Upper lobe of right lung (tissue), 1 donor: ENCODE results near the gene TTLL11. TPM values are rescaled to one million over a fixed set of nuclear protein-coding genes. Genes with fewer than 3 reads are reported as not detected.
A peak's percentile ranks its signal among the peaks of the same experiment; 100 is the strongest.

Experiments used
- ATAC-seq: fragments of 200-7000 bp; cut with Tn5 transposase; one replicate; pipeline ENCODE4 v1.9.1; 2020; ENCODE audit warnings: mild to moderate bottlenecking, moderate library complexity
- DNase-seq: peaks from one replicate; pipeline ENCODE4 v3.0.0-alpha.2; 2020
- H3K27ac ChIP-seq: fragments of 200-600 bp; one replicate; pipeline ENCODE4 v1.8.0; 2022
- H3K27me3 ChIP-seq: fragments of 200-600 bp; one replicate; pipeline ENCODE4 v1.8.0; 2022; ENCODE audit warnings: mild to moderate bottlenecking
- H3K36me3 ChIP-seq: fragments of 200-600 bp; one replicate; pipeline ENCODE4 v1.8.0; 2022
- H3K4me1 ChIP-seq: fragments of 200-600 bp; one replicate; pipeline ENCODE4 v1.8.0; 2022
- H3K4me3 ChIP-seq: fragments of 200-600 bp; one replicate; pipeline ENCODE4 v1.8.0; 2022; ENCODE audit warnings: mild to moderate bottlenecking
- H3K9me3 ChIP-seq: fragments of 200-600 bp; one replicate; pipeline ENCODE4 v1.8.0; 2022
- intact Hi-C: fragments of 100-400 bp; cut with DNase I; formaldehyde crosslinking; loops from one replicate; pipeline ENCODE4 v1.11.0; 2022
- long read RNA-seq: library from polyadenylated mRNA; unstranded; transcript quantifications from one replicate; pipeline ENCODE4 v2.0.0, GENCODE V29; 2021
- total RNA-seq: library from RNA; stranded (reverse); fragmentation: NEBNext Ultra II Directional; extraction: Animal tissue kit (Norgen Biotek cat#: 25700); gene quantifications from one replicate; pipeline ENCODE4 v1.2.1, GENCODE V29; 2021
- TF ChIP-seq, protein P1 (sequence below): fragments of 200-600 bp; IDR thresholded peaks from one replicate; pipeline ENCODE4 v1.8.0; 2022; ENCODE audit warnings: antibody characterized with exemption
- donor health status: DM: no; HTN: yes; CAD: no; lungs with severe emphysema.

Gene TTLL11, protein sequence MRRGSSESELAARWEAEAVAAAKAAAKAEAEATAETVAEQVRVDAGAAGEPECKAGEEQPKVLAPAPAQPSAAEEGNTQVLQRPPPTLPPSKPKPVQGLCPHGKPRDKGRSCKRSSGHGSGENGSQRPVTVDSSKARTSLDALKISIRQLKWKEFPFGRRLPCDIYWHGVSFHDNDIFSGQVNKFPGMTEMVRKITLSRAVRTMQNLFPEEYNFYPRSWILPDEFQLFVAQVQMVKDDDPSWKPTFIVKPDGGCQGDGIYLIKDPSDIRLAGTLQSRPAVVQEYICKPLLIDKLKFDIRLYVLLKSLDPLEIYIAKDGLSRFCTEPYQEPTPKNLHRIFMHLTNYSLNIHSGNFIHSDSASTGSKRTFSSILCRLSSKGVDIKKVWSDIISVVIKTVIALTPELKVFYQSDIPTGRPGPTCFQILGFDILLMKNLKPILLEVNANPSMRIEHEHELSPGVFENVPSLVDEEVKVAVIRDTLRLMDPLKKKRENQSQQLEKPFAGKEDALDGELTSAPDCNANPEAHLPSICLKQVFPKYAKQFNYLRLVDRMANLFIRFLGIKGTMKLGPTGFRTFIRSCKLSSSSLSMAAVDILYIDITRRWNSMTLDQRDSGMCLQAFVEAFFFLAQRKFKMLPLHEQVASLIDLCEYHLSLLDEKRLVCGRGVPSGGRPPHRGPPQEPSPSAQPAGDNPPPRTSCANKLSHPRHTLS
- total RNA-seq = 10.7 TPM
- long read RNA-seq, partial matches to known transcripts = 1 of 6 reads
- long read RNA-seq, other reads (novel, unspliced or antisense) = 1 of 6 reads

DNA sequence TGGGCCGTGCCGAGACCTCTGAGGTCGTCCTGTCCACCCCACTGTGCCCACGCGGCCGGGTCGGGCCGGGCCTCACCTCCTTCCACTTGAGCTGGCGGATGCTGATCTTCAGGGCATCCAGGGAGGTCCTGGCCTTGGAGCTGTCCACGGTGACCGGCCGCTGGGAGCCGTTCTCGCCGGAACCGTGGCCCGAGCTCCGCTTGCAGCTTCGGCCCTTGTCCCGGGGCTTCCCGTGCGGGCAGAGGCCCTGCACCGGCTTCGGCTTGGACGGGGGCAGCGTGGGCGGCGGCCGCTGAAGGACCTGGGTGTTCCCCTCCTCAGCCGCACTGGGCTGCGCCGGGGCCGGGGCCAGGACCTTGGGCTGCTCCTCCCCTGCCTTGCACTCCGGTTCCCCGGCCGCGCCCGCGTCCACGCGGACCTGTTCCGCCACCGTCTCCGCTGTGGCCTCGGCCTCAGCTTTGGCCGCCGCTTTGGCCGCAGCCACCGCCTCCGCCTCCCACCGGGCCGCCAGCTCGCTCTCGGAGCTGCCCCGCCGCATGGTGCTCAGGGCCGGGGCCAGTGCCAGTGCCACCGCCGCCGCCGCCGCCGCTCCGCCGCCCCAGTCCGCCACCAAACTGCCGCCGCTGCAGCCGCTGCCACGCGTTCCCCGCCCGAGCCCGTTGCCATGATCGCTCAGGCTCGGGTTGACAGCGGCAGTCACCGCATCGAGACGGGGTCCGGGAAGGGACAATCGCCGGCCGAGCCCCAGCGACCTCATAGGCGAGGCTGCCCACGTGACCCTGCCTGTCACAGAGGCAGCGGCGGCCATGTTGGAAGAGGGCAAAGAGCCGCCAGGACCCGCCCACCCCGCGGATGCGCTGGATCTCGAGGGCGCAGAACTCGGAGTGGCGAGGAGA lies at the start of gene TTLL11:
TSS of gene TTLL11 (minus strand) at position 698 of the 896 bp plus-strand sequence. CDS start at position 538, 160 bp downstream.
- Histone ChIP-seq H3K36me3 (peaks cover 5% of the 10 kb centered on the region), H3K27ac (peak within 1 kb of the TSS; percentile 73), H3K4me3 (peak within 1 kb of the TSS; percentile 92), H3K4me1 (peaks cover 26% of the 10 kb centered on the region), H3K27me3 (no peaks in the 10 kb centered on the region), H3K9me3 (no peaks in the 10 kb centered on the region)
- TF ChIP-seq, protein P1, sequence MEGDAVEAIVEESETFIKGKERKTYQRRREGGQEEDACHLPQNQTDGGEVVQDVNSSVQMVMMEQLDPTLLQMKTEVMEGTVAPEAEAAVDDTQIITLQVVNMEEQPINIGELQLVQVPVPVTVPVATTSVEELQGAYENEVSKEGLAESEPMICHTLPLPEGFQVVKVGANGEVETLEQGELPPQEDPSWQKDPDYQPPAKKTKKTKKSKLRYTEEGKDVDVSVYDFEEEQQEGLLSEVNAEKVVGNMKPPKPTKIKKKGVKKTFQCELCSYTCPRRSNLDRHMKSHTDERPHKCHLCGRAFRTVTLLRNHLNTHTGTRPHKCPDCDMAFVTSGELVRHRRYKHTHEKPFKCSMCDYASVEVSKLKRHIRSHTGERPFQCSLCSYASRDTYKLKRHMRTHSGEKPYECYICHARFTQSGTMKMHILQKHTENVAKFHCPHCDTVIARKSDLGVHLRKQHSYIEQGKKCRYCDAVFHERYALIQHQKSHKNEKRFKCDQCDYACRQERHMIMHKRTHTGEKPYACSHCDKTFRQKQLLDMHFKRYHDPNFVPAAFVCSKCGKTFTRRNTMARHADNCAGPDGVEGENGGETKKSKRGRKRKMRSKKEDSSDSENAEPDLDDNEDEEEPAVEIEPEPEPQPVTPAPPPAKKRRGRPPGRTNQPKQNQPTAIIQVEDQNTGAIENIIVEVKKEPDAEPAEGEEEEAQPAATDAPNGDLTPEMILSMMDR = no peak
- intact Hi-C loops = no loop called here
- peak; percentile 98 for ATAC-seq
- peak; percentile 98 for DNase-seq

DNA sequence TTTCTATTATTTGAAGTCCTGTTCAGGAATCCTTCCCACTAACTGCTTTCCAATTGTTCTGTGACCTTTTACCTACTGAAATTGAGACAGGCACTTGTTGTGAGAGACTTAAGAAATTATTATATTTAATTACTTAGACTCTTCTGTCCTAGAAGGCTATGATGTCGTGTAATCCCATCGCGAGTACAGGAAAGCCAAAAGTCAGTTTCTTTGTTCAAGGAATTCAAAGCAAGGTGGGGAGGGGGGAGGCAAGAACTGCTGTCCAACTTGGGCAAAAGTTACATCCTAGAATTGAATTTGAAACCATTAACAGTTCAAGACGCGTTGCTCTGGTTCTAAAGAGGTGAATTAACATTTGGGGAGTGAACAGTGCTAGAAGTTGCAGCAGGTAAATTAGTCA lies 48.6 kb upstream of the TTLL11 start:
- intact Hi-C loops = no loop called here

DNA sequence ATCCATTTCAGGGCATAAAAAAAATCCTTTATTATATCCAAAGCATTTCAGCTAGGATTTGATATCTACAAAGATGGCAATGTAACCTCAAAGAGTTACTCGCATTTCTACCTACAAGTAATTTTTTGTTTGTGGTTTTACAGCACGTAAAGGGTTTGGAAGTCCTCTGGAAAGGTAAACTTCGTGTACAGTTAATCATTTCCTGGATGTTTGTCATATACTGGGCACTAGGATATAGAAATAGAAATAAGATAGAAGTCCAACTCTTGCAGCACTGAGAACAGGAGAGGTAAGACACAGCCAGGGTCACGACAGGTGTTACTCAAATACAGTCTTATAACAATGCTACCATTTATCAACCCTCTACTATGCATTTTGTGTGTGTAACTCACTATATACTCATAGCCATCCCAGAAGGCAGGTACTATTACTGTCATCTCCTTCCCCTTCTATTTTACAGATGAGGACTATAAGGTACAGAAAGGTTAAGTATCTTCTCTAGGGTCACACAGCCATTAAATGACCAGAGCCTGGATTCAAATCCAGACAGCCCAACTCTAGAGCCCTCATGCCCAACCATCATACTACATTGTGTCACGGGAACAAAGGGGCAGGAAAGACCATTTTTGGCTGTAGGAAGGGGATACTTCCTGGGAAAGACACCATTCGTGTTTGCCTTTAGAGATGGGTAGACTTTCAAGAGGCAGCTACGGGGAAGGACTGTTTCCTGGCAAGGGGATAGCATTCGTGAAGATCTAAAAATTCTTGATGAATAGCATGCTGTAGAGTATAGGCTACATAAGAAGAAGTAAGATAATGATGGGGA lies 47.5 kb upstream of the TTLL11 start:
- TF ChIP-seq, protein P1 = no peak
- H3K4me1 ChIP-seq = peaks cover 10% of the 10 kb centered on the region
- intact Hi-C loops = no loop called here
- DNase-seq (no peak), ATAC-seq (no peak)
- no peak overlapping the region for H3K4me3 ChIP-seq
- H3K36me3 ChIP-seq = peaks cover 25% of the 10 kb centered on the region
- H3K9me3 ChIP-seq = no peaks in the 10 kb centered on the region
- no peak overlapping the region for H3K27ac ChIP-seq
- H3K27me3 ChIP-seq = no peaks in the 10 kb centered on the region

More for the DNA sequence above, 48.6 kb upstream of the TTLL11 start:
- no peak for ATAC-seq
- peaks cover 34% of the 10 kb centered on the region for H3K36me3 ChIP-seq
- no peak overlapping the region for H3K27ac ChIP-seq
- no peaks in the 10 kb centered on the region for H3K27me3 ChIP-seq
- H3K4me1 ChIP-seq = peaks cover 10% of the 10 kb centered on the region
- TF ChIP-seq, protein P1 = no peak
- no peak overlapping the region for H3K4me3 ChIP-seq
- H3K9me3 ChIP-seq = no peaks in the 10 kb centered on the region
- DNase-seq = no peak

DNA sequence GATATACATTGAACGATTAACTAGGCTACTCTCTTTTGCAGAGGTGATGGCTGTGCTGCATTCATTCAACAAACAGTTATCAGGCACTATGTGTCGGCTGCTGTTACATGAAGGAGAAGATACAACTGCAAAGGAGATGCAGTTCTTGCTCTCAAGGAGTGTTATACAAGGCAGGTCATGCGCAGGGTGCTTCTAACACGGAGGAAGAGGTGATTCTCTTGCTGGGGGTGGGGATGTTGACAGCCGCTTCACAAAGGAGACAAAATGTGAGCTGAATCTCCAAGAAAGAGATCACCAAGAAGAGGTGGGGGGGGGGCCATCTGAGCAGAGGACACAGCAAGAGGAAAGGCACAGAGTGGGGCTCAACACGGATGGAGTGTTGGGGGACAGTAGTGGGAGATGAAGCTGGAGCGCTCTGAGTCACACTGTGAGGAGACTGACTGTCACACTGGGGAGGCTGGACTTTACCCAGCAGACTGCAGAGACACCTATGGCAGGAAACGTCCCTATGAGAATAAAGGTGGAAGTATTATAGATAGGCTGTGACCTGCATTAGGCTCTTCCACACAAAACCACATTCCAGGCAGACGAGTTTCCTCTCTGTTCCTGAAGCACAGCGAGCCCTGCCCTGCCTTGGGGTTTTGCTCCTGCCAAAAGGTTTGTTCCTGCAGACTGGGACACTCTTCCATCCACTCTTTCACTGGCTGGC lies 45.6 kb upstream of the TTLL11 start:
- DNase-seq = no peak
- H3K27ac ChIP-seq = no peak overlapping the region
- H3K36me3 ChIP-seq = peaks cover 6% of the 10 kb centered on the region
- no peaks in the 10 kb centered on the region for H3K9me3 ChIP-seq
- intact Hi-C loops = no loop called here
- TF ChIP-seq, protein P1 = no peak
- H3K4me1 ChIP-seq = peaks cover 4% of the 10 kb centered on the region
- no peak overlapping the region for H3K4me3 ChIP-seq
- H3K27me3 ChIP-seq = no peaks in the 10 kb centered on the region
- no peak for ATAC-seq
